GM12865 (cell line): Measurements from ENCODE around the gene PTPRN2.
"Not testable (repeated sequence)": the region's sequence is repeated elsewhere in the genome, so short reads cannot be mapped to it uniquely, and the experiment has no call there.

Experiments
- DNase-seq: peaks from one replicate; pipeline ENCODE4 v3.0.0; 2010; ENCODE audit warnings: low read depth
- H3K4me3 ChIP-seq: 2 replicates; pipeline ENCODE4 v1.5.1; 2011; ENCODE audit warnings: mild to moderate bottlenecking, low read depth, low read length, control low read depth
- CTCF ChIP-seq: IDR thresholded peaks from 2 replicates; pipeline ENCODE4 v1.5.1; 2011; ENCODE audit warnings: low read length, control low read depth, low read depth, inconsistent platforms; ENCODE audit not compliant: insufficient read depth; ENCODE audit errors: missing control alignments

The PTPRN2 gene

DNA sequence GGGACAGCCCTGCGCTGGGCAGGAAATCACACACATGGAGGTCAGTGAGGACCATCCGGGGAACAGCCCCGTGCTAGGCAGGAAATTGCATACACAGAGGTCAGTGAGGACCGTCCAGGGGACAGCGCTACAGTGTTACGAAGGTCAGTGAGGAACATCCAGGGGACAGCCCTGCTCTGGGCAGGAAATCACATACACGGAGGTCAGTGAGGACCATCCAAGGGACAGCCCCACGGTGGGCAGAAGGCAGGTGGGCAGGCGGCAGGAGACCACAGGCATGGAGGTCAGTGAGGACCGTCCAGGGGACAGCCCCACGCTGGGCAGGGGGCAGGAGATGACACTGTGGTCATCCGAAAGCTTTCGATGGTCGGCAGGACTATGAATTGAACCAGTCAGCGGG lies 79.7 kb downstream of the PTPRN2 start:
- DNase-seq, result no peak
- TF ChIP-seq CTCF, result no peak
- no peak overlapping the region for H3K4me3 ChIP-seq

GRCh38 chr7:158507175-158507574 lies 80.4 kb downstream of the PTPRN2 start:
- not testable (repeated sequence) for H3K4me3 ChIP-seq, DNase-seq

DNA sequence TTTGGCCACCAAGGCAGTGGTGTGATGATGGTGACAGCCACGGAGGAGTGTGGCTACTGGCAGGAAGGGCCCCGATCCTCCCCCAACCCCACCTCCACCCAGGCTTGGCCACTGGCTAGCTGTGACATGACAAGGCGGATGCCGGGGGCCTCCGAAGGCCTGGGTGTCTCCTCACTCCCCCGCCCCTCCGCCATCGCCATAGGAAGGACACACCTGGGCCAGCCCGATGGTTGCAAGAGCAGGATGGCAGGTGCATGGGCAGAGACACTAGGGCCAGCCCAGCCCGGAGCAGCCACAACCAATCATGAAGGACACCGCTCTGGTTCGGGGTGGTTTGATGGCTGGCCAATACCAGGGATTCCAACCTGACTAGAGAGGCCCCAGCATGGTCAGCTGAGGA lies 81.0 kb downstream of the PTPRN2 start:
- DNase-seq, result no peak
- no peak for TF ChIP-seq CTCF
- no peak overlapping the region for H3K4me3 ChIP-seq

GRCh38 chr7:158505683-158506082 lies 81.9 kb downstream of the PTPRN2 start:
- TF ChIP-seq CTCF, result no peak
- DNase-seq, result no peak
- no peak overlapping the region for H3K4me3 ChIP-seq

GRCh38 chr7:158502068-158502750 lies 85.4 kb downstream of the PTPRN2 start:
- no peak for DNase-seq
- TF ChIP-seq CTCF, result no peak
- H3K4me3 ChIP-seq, result no peak overlapping the region

DNA sequence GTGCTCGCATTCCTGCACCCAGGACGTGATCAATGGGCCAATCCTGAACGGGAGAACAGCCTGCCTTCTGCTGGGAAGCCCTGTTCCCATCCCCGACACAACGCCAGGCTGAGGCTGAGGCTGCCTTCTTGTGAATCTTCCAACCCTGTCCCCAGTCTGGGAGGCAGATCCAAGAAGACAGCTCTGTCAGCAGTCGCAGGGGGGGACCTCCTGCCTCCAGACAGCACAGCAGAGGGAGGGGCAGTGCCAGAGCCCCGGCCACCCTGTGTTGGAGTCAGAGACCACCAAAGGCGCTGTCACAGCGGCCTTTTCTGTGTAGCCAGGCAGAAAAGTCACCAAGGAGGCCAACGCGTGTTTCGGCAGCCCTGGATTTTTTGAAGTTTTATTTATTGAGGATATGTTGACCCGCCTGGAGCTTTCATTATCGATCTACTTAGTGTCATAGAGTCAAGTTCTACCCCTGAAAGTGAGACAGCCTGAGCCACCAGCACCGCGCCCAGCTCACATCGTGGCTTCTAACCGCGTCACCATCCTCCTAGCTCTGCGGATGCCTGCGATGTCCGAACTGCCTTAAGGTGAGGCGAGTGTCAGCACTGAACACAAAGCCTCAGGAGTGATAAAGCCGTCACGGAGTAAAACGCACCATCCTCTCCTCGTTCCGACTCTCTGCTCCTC lies 86.1 kb downstream of the PTPRN2 start:
- no peak for DNase-seq
- H3K4me3 ChIP-seq, result no peak overlapping the region
- TF ChIP-seq CTCF, result no peak

- DNase-seq, result no peak
- TF ChIP-seq CTCF, result no peak
- no peak overlapping the region for H3K4me3 ChIP-seq
Measured at GRCh38 chr7:158500651-158501052, 87.0 kb downstream of the PTPRN2 start.
